HuH-7 (cell line): ENCODE measurements around the gene SLC5A1.

ENCODE experiments used
- DNase-seq: peaks from one replicate; pipeline ENCODE4 v3.0.0; 2011; ENCODE audit warnings: low spot score

The SLC5A1 gene

DNA sequence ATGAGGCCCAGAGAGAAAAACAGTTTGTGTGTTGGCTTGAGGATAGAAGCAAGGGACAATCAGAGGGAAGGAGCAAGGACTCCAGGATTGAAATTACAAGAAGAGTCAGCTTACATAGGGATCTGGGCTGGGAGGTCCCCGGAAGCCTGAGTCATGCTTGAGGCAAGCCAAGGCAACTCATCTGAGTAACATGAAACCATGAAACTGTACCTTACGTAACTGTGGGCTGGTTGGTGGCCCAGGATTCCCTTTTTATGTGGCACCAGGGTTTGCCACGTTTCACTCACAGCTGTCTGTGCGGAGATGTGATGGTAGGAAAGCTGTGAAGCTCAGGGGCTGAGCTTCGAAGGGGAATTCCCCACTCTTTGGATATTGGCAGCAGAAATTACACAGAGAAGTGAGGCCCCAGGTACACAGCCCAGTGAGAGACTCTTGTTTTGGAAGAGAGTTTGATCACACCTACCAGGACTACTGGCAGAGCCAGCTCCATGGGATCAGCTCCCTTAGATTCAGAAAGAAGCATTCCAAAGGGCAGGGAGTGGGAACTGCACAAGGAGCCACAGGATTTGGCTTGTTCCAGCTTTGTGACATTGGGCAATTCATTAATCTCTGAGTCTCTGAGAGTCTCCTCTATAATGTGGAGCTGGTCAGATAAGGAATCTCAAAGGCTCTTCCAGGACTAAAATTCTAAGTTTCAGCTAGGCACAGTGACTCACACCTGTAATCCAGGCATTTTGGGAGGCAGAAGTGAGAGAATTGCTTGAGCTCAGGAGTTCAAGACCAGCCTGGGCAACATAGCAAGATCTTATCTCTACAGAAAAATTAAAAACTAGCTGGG lies 7.8 kb downstream of the SLC5A1 start:
- DNase-seq, result peak; percentile 62

DNA sequence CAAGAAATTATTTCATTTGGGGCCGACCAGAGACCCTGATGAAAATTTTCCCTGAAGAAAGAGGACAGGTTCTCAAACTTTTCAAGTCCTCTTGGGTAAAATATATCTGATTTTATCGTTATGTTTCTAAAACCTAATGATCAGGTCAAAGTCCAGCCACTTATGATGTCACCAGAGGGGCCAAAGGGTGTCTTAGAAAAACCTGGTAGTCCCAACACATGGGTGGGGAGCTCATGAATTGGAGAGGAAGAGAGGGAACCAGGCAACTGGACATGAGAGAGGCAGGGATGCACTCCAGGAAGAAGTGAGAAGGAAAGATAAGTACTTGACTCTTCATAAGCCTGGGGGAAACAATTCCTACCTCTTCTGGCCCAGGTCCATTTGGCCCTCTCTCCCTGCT lies 9.2 kb downstream of the SLC5A1 start:
- no peak for DNase-seq

DNA sequence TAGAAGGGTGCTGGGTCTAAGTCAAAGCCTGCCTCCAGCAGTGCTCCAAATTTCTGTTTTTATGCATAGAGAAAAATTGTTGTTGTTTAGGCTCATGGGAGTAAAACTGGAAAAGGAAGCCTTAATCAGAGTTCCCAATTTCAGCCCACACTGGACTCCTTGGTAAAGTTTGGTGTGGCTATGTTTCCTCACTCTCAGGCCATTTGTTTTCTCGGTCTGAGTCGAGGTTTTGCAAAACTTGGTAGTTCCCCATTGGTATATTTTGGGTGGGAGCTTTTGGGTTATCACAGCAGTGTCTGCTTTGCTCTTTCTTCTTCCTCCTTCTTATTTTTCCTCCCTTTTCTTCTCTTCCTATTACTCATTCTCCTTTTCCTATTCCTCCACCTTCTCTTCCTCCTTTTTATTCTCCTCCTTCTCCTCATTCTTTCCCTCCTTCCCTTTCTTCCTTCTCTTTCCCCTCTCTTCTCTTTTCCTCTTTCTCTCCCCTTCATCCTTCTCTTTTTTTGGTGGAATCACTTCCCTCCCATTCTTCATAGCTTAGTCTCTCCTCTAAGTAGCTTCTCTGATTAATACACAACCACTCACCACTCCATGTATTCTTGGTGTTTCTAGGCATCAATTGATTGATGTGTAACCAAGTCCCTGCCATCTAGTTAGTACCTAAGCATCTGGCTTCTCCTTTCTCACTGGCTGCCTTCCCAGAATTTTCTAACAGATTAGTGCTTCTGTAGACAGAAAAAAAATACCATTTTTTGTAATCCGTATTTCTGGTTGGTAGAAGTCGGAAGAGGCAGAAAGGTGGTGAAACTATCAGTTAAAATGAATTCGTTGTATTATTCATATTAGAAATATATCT lies 10.1 kb downstream of the SLC5A1 start:
- DNase-seq, result no peak

DNA sequence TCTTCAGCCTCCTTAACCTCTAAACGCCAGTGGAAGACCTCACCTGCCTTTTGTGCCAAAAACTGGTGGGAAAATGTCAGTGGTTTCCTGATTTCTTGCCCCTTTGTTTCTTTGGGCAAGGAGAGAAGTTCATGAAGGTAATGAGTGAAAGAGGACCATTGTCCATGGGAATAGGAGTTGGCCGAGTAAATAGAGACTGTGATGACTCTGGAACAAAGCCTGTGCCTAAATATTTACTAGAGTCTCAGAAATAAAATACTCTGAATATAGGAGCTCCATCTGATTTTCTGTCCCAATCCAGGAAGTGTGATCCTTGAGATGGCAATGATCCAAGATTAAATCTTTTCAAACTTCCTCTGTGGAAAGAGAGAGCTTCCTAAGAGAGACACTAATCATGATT lies 12.0 kb downstream of the SLC5A1 start:
- DNase-seq, result no peak

DNA sequence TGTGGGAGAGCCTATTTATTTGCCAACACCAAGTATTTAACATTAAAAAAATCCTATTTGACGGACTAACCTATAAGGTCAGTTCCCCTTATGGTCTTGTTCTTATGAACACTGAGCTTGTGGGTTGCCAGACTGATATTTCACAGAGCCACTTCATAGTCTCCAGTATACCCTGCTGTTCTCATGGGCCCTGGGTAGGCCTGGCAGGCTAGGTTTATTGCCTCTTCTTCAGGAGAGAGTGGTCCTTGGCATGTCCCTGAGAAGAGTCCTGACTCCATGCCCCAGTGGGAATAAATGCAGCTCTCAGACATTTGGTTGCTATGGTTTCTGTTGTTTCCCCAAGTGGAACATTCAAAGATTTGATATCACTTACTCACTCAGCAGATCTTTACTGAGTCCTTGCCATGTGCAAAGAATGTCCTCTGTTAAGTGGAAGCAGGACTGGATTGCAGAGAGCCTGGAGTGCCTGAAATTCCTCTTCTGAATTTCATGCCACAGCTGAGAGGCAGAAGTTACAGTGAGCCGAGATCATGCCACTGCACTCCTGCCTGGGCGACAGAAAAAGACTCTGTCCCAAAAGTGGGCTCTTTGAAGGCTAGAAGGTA lies 15.7 kb downstream of the SLC5A1 start:
- DNase-seq, result no peak

DNA sequence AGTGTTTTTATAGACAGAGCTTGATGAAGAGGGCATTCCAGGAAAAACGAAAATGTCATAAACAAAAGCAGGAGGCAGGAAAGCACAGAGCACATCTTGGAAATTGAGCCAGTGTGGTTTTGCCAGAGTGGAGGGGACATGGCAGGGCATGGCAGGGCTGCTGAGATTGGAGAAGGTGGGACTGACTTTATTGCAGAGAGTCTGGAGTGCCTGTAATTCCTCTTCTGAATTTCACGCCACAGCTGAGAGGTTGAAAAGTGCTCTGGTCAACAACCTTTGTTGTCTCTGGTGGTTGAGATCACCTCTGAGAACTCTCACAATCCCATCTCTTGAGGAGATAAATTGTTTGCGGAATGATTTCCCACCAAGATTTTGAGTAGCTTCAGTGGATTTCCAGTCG lies 16.4 kb downstream of the SLC5A1 start:
- no peak for DNase-seq

DNA sequence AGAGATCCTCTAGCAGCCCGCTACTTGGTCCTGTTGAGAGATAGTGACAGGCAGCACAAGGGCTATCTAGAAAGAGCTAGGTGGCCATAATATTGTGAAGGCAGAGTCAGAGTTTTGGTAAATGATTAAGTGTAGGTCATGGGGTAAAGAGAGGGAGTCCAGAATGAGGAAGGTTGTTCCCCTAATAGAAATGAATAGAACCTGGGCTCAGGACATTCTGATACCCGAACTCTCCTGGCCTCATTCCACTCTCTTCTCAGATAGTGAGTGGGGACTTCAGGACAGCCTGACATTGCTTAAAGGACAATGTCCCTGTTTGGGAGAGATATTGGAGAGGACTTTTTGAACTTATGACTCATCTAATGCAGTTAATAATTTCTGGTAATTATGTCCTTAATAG lies 20.6 kb downstream of the SLC5A1 start:
- no peak for DNase-seq

DNA sequence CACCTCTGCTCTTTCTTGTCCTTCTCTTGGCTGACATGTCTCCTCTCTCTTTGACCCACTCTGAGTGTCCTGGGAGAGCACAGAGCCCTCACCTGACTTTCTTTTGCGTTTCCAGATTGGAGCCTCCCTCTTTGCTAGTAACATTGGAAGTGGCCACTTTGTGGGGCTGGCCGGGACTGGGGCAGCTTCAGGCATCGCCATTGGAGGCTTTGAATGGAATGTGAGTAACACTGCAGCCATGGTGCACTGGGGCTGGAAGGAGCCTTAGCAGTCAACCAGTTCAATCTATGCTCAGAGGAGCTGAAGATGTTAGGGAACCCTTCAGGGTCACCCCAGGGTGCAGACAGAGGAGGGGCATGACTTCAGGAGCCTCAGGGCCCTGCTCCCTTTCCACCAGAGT lies 23.8 kb downstream of the SLC5A1 start:
- DNase-seq, result no peak

DNA sequence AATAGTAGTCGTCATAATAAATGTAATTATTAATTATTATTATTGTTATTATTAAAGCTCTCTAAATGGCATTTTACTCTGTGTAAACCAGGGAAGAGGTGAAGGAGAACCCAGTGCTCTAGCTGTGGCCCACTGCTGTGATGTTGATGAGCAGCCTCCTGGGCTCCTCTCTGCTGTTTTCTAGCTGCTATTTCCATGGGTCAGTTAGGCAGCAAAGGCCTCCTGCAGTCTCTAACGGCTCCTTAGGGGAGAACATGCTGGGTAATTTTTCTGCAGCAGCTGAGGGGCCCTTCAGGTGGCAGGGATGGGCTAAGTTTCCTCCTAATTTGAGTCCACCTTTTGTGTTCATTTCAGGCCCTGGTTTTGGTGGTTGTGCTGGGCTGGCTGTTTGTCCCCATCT lies 24.6 kb downstream of the SLC5A1 start:
- DNase-seq, result no peak

DNA sequence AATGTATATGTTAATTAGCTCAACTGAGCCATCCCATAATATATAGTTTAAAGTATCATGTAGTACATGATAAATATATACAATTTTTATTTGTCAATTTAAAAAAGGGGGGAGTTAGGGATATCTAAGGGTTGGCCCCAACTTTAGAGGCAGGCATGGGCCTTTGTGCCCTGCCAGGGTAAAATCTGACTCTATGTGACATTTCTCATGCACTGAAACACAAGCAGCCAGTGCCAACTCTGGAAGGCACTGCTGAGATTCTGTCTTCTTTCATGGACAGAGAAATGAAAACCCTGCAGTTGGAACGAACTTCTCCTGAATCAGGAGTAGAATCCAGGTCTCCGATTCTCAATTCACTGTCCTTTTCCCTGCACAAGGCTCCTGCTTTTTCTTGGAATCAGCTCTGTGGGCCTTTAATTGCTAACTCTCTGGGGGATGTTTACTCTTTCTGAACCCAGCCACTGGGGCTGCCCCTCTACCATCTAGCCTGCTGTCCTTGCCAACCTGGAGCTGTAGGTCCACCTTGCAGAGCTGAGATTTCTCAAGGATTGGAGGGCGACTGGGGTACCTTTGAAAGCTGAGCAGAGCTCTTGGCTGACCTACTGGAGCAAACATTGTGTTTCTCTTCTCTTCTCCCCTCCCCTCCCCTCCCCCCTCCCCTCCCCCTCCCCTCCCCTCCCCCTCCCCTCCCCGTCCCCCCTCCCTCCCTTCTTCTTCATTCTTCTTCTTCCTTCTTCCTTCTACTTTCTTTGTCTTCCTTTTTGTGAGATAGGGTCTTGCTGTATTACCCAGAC lies 26.7 kb downstream of the SLC5A1 start:
- DNase-seq, result no peak

DNA sequence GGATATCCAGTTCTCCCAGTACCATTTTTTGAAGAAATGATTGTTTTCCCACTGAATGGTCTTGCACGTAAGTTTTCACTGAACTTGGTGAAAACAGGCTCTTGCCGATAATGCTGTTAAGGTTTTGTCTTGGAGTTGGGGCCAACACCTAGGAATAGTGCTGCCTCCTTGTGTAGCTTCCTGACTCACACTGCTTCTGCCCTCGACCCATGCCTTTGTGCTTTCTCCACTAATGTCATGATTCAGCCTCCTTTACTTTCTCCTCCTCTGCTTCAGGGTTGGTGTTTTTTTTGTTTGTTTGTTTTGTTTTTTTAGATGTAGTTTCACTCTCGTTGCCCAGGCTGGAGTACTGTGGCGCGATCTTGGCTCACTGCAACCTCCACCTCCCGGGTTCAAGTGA lies 30.2 kb downstream of the SLC5A1 start:
- no peak for DNase-seq

DNA sequence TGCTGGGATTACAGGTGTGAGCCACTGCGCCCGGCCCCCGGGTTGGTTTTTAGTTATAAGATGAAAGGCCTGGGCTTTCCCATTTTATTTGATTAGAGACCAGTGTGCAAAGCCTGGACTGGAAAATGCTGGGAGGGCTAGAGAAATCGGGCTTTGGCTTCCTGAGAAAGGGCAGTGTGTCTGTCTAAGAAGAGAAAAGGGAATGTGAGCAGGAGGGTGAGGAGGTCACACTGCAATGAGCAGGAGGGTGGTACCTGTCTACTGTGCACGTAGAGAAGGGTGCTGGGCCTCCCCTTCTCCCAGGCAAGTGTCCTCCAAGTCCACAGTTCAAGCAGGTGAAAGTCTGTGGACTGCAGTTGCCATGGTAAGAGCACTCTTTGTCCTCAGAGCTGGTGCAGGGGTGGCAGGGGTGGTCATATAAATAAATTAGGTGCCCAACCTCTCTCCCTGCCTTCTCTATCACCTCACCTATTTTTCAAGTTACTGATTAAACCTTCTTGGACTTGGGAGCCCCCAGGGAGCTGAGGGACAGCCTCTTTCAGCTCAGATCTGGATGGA lies 30.8 kb downstream of the SLC5A1 start:
- DNase-seq, result no peak

DNA sequence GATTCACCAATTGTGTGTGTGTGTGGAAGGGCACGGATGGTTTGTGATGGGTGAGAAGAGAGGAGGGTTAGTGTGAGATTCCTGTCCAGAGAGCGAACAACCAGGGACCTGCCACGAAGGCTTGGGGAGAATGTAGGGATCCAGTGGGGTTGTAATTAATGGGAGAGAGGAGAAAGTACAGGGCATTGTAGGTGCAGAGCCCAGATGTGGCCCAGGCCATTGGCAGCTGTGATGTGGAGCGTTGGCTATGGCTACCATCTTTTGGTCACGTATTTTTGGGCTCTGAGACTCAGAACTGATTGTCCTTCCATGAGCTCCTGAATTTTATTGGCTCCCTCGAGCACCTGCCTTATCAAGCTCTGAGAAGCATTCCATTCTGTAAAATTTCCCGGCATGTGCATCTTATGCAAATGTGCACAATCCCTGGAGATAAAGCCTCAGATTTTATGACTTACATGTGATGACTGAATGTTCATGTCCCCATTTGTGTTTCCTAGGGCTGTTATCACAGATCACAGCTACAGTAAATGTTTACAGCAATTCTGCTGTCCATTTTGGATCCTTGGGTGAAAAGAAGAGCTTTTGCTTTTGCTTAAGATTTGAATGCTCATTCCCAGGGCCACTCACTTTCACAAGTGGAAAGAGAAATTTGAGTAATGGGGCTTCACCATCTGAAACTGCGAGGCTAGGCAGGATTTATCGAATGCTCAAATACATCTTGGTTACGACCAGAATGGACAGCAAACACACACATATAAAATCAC lies 33.1 kb downstream of the SLC5A1 start:
- DNase-seq, result no peak

DNA sequence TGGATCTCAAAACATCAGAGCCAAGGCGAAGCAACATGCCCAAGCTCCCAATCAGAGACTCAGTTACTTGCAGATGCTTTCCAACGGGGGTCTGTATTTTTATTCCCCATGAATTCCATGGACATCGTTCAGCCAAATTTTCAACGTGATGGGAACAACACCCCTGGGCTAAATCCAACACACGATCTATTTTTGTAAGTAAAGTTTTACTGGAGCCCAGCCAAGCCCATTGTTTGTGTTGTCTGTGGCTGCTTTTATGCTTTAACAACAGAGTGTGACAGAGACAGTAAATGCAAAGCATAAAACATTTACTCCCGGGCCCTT lies 33.7 kb downstream of the SLC5A1 start:
- no peak for DNase-seq

DNA sequence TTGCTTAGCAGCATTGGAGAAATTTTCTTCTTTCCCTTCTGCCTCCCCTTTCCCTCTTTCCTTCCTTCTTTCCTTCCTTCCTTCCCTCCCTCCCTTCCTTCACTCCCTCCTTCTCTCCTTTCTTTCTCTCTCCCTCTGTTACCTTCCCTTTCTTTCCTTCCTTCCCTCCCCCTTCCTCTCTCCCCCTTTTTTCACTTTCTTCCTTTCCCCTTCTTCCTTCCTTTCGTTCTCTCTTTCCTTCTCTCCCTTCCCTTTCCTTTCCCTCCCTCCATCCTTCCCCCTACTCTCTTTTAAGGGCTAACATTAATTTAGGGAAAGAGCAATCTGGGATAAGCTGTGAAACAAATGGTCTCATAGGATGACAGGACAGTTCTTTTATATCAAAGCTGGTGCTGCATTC lies 34.1 kb downstream of the SLC5A1 start:
- DNase-seq, result no peak

DNA sequence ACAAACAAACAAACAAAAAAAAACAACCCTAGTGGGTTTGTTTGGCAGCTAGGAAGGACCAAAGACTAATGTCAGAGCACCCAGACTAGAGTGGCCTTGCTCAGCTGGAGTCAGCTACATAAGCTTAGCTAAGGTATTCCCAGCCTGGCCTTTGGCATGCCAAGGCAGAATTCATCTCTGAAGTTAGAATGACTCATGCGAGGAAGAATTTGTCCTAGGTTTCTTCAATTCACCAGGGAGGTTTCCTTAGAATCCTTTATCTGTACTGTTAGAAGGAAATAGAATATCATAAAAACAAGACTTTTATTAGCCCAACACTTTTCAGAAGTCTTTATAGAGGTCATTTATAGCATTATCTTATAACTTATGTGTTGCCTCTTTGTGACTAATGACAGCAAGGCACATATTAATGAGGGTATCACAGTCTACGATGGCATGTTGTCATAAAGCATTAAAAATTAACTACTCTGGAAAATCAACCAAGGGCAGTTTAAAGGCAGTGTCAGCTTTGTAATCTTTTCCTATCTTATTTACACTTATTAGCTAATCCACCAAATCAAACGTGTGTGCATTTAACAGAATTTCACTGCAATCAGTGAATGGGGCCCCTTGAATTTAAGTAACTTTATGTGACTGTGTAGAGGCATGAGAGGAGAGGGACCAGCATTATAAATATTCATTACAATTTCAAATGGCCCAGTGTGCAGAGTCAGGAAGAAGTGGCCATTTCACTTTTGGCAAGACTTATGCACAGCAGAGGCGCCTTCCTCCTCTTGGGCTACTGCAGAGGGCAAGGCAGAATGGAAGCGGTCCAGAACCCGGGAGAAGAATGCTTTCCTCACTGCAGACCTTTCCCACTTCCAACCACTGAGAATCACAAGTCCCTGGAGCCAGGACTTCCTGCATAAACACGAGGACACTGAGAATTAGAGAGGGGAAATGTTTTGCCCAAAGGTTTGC lies 36.3 kb downstream of the SLC5A1 start:
- no peak for DNase-seq

DNA sequence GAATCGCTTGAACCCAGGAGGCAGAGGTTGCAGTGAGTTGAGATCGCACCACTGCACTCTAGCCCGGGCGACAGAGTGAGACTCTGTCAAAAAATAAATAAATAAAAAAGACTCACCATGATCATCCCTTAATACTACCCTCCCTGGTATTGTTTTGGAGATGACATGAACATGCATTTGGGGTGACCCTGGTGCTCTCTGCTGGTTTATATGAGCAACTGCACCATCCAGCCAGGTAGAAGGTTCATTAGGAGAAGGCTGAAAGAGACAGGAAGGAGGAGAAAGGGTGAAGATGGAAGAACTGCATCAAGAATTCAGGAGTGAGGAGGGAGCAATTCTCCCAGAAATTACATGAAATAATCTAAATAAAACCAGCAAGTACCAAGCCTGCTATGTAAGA lies 37.8 kb downstream of the SLC5A1 start:
- peak; percentile 52 for DNase-seq

DNA sequence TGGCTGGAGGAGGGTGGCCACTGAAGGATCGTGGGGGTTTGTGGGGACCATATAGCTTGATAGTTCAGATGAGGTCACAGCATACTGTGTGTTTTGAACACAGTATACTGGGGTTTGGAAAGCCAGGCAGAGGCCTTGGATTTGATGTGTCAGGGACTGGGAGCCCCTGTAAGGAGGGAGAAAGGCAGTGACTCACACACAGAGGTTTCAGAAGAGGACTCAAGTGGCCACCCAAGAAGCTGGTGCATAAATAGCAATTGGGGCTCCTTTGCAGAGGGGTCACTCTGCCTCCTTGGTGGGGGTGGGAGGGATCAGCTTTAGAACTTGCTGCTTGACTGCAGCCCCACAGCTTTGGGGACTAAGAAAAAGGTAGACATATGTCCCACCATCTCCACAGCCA lies 39.3 kb downstream of the SLC5A1 start:
- no peak for DNase-seq

DNA sequence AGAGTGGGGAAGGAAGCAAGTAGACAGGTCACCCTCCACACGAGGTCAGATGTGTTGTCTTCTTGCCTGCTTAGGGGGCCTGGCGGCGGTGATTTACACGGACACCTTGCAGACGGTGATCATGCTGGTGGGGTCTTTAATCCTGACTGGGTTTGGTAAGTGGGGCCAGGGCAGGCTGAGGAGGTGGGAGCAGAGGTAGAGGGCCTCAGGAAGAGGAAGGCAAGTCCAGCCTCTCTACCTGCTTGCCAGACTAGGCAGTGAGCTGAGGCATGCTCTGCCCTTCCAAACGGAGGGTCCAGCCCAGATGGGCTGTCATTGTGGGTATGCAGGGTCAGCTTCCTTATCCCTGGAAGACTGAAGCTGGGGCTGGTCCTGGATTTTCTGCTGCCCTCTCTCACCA lies 39.9 kb downstream of the SLC5A1 start:
- DNase-seq, result no peak

DNA sequence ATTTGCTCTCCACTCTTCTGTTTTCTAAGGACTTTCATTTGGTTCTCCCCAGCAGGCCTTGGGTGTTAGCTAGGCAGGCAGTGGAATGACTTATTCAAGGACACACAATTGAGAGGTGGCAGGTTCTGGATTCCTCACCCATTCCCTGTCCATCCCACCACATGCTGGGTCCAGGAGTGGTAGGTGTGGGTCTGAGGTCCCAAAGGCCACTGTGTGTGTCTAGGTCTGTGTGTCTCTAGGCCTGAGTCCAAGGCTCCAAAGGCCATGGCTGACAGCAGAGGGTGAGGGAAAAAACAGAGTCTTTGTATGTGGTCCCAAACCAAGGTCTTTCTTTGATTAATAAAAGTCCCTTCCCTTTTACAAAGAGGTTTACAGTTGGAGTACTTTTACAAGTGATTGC lies 40.8 kb downstream of the SLC5A1 start:
- no peak for DNase-seq
